ENCODE measurements around the gene LINC00305. TPM values are rescaled to one million over a fixed set of nuclear protein-coding genes. Genes with fewer than 3 reads are reported as not detected.

LINC00305 gene
- total RNA-seq, 1 donor from 2014 or later = not detected

DNA sequence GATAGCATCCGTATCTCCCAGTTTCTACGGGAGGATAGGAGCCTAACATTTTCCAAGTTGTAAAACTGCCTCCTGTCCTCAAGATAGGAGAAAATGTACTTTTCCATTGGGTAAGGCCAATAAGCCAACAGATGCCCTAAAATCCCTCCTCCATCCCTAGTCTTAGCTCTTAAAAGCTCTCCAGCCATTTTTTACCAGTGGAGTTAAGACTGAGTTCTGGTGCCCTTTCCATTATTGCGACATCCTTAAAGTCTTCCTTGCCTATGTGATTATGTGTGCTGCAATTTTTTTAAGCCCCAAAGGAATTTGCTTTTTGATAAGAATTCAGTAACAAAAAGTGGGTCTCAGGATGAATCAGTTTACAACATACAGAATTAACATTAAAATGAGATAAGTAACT lies 33.0 kb downstream of the LINC00305 start:
- intact Hi-C loops (cut with micrococcal nuclease) = no loop called here

- intact Hi-C loops (cut with micrococcal nuclease) = no loop called here
Measured at GRCh38 chr18:64111950-64112349, 36.9 kb downstream of the LINC00305 start.

- intact Hi-C loops (cut with micrococcal nuclease) = no loop called here
Measured at GRCh38 chr18:64110692-64111480, 38.0 kb downstream of the LINC00305 start.

DNA sequence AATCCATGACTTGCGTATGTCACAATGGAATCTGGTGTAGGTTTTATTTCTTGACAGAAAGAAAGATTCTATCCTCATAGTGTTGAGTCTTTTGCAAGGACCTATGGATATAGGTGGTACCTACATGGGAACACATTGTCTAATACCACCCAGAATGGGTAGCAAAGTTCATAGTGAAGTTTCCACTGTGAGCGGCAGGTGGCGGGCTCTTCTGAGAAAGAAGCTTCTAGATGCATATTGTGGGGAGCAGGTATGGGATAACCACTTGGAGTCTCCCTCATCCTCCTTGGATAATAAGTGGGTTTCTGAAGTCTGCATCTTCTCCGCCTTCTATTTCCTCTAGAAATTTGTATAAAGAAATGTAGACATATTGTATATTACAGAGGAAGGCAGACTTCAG lies 44.9 kb downstream of the LINC00305 start:
- intact Hi-C loops (cut with micrococcal nuclease) = no loop called here

GRCh38 chr18:64100116-64100922 lies 48.6 kb downstream of the LINC00305 start:
- intact Hi-C loops (cut with micrococcal nuclease) = no loop called here

GRCh38 chr18:64099244-64099643 lies 49.6 kb downstream of the LINC00305 start:
- intact Hi-C loops (cut with micrococcal nuclease) = no loop called here

- intact Hi-C loops (cut with micrococcal nuclease) = no loop called here
Measured at GRCh38 chr18:64097497-64097896, 51.4 kb downstream of the LINC00305 start.

GRCh38 chr18:64095056-64095455 lies 53.8 kb downstream of the LINC00305 start:
- intact Hi-C loops (cut with micrococcal nuclease) = no loop called here

- intact Hi-C loops (cut with micrococcal nuclease) = no loop called here
Measured at GRCh38 chr18:64094210-64094609, 54.7 kb downstream of the LINC00305 start.

DNA sequence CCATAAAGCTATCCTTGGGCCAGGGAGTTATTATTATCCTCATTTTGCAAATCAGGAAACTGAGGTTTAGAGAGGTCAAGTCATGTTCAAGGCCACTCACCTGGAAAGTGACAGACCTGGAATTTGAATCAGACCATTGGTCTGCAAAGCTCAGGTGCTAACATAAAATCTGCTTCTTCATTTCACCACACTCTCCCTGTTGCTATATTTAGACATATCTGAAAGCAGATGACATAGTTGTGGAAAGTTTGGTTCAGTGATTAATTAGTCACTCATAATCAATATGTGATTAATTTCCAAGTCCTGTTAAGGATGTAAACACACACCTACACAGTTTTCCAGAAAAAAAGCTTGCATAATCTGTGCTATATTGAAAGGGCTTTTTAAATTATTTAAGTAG lies 57.4 kb downstream of the LINC00305 start:
- intact Hi-C loops (cut with micrococcal nuclease) = no loop called here

DNA sequence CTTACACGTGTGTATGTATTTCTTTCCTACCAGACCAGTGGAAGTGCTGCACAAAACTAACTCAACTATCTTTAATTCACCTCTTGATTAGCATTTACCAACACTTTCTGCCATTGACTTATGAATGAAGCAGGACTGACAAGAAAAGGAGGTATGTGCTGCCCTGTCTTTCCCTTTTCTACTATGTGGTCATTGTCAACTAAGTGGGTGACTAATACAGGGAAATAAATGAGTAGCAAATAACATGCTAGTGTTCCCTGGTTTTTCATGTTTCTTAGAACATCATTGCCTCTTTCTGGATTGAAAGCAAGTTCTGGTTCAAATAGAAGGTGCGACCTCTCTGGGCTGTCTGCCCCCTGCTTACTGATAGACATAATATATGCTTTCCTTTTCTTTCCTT lies 58.0 kb downstream of the LINC00305 start:
- intact Hi-C loops (cut with micrococcal nuclease) = no loop called here

DNA sequence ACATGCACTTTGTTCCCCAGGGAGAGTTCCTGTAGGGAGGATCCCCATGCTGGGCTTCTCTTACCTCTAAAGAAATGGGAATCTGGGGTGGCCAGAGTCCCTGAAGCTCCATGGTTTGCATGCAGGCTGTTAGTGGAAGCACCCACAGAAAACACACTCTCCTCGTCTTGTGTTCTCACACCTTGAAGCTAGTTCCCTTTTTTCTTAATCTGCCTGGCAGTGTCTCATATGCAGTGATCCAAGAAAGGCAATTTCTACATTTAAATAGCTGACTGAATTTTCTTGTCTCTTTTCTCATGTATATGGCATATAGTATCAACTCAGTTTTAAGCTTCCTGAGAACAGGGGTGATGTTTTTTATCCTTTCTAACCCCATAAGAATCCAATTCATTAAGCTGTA lies 65.0 kb downstream of the LINC00305 start:
- intact Hi-C loops (cut with micrococcal nuclease) = no loop called here

- intact Hi-C loops (cut with micrococcal nuclease) = no loop called here
Measured at GRCh38 chr18:64082513-64082912, 66.4 kb downstream of the LINC00305 start.

GRCh38 chr18:64082054-64082453 lies 66.8 kb downstream of the LINC00305 start:
- intact Hi-C loops (cut with micrococcal nuclease) = no loop called here

GRCh38 chr18:64073971-64074370 lies 74.9 kb downstream of the LINC00305 start:
- intact Hi-C loops (cut with micrococcal nuclease) = no loop called here

DNA sequence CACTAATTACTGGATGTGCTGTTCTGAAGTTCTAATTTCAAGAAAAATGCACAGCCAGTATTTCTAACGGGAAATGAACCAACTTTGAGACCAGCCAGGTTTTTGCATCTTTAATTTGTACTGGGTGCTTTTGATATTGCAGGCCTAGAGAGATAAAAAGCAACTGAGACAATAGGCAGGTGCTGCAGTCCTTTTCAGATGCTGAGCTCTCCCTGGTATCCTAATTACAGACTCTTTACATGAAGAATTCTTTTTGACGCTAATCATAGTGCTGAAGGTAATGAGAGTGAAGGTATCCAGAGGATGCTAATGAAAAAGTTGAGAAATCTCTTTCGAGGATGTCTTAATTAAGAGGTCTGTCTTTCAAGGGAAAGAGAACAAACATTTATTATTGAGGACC lies 93.9 kb downstream of the LINC00305 start:
- intact Hi-C loops (cut with micrococcal nuclease) = no loop called here

- intact Hi-C loops (cut with micrococcal nuclease) = no loop called here
Measured at GRCh38 chr18:64053246-64053645, 95.6 kb downstream of the LINC00305 start.

- intact Hi-C loops (cut with micrococcal nuclease) = no loop called here
Measured at GRCh38 chr18:64052772-64053171, 96.1 kb downstream of the LINC00305 start.

GRCh38 chr18:64044616-64045015 lies 104.3 kb downstream of the LINC00305 start:
- intact Hi-C loops (cut with micrococcal nuclease) = no loop called here

DNA sequence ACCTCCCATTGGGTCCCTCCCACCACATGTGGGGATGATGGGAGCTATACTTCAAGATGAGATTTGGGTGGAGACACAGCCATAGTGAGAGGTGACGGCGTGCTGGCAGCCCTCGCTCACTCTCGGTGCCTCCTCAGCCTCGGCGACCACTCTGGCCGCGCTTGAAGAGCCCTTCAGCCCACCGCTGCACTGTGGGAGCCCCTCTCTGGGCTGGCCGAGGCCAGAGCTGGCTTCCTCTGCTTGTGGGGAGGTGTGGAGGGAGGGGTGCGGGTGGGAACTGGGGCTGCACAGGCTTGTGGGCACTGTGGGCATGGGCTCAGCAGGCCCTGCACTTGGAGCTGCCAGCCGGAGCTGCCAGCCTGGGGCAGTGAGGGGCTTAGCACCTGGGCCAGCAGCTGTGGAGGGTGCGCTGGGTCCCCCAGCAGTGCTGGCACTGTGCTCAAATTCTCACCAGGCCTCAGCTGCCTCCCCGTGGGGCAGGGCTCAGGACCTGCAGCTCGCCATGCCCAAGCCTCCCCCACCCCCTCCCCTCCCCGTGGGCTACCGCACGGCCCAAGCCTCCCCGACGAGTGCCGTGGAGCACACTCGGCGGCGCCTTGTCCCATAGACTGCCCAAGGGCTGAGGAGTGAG lies 106.0 kb downstream of the LINC00305 start:
- intact Hi-C loops (cut with micrococcal nuclease) = no loop called here

DNA sequence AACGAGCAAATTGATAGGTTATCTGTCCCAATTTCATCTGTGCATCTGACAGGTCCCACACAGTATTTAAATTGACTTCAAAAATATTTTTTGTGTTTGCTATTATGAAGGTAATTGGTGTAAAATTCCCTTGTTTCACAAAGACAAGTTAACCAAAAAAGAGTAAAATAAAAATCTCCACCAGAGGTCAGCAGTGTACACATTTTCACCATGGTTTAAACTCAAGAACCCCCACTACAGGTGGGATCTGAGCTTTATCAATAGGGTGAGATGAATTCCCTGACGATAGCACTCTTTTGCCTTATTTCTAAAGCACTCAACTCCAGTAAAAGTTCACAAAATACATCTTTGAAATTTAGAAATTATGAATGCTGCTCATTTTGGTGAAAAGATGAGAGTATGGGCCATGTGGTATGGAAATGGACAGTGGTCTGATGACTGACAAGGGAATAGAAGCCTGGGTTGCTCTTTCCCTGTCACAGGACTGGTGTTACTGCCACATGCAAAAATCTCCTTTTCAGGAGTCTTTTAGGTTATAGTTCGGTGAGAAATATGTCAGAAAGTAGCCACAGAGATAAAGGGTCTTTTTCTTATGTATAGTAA lies 111.0 kb downstream of the LINC00305 start:
- intact Hi-C loops (cut with micrococcal nuclease) = loop anchor here (5.0 kb wide), 1 partner anchor 364 kb away; no protein-coding TSS in a partner anchor

DNA sequence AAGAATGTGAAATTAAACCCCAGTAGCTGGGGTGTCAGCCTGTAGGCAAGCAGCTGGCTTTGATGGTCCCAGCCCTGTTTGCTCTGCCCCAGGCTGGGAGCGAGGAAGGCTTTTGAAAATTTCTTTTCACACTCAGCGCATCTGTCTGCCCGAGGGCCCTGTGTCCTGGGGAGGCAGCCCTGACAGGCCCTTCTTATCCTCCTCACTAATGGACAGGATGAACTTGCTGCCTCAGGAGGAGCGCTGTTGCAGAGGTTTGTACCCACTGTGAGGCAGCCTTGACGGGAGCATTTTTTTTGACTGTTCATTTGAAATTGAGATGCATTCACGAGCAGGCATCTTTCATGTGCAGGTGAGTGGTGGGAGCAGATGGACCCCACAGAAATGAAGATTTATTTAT lies 116.6 kb downstream of the LINC00305 start:
- intact Hi-C loops (cut with micrococcal nuclease) = no loop called here
